Measurements from ENCODE around the gene CASZ1.

GRCh38 chr1:10671622-10672342 lies 124.7 kb downstream of the CASZ1 start:
- TF ChIP-seq CTCF (IDR thresholded peaks at IDR 0.05; ENCODE audit: insufficient read depth, low read length) (no peak), POLR2AphosphoS5 (IDR thresholded peaks at IDR 0.05; ENCODE audit: low read depth) (no peak), GABPA (IDR thresholded peaks at IDR 0.05; ENCODE audit: low read depth) (no peak), SPI1 (IDR thresholded peaks at IDR 0.05; ENCODE audit: borderline replicate concordance, low read depth) (no peak)
